A549 (cell line): ENCODE data around the gene ABCC4. TPM values are rescaled to one million over a fixed set of nuclear protein-coding genes. Genes with fewer than 3 reads are reported as not detected.

Experiments
- ATAC-seq, 2 experiments: fragments of 200-7000 bp in 1 of 2; fragments of >200 bp in 1 of 2; cut with Nextera tagmentation in 1 of 2; cut with Tn5 transposase in 1 of 2; 3 replicates each; pipeline versions ENCODE4 v1.8.0 to v1.9.1; 2018 to 2020; ENCODE audit warnings: mild to moderate bottlenecking in 1 of 2, moderate library complexity in 1 of 2
- CTCF ChIA-PET: fragments of 300-600 bp; sonication (Branson Sonifier 250); formaldehyde crosslinking; extraction: SDS; loops from one replicate; lab custom pipeline; 2021; ENCODE audit warnings: antibody characterized with exemption, inconsistent platforms; lab: Yijun Ruan, JAX
- POLR2A ChIA-PET: fragments of 350-600 bp; formaldehyde crosslinking; extraction: SDS; loops from one replicate; lab custom pipeline; 2021; ENCODE audit warnings: antibody characterized with exemption, inconsistent platforms; lab: Yijun Ruan, JAX
- DNase-seq, 2 experiments: peaks; one replicate each; pipeline versions ENCODE4 v3.0.0 to v3.0.0-alpha.2; 2011 to 2016; ENCODE audit warnings: low read depth in 1 of 2, low spot score in 1 of 2
- FAIRE-seq: peaks from 2 replicates; lab custom pipeline; 2011; peaks lifted over from hg19 to GRCh38; lab: Jason Lieb, UNC
- H3K27ac ChIP-seq, 2 experiments: fragments of >200 bp; sonication (Bioruptor Twin); formaldehyde crosslinking; 3 replicates each; pipeline ENCODE4 v1.5.1; 2016 to 2017
- H3K4me1 ChIP-seq: fragments of >200 bp; sonication (Bioruptor Twin); formaldehyde crosslinking; 3 replicates; pipeline ENCODE4 v1.6.1; 2016
- H3K4me2 ChIP-seq: fragments of >200 bp; sonication (Bioruptor Twin); formaldehyde crosslinking; 3 replicates; pipeline ENCODE4 v1.6.1; 2016
- H3K4me3 ChIP-seq: fragments of >200 bp; sonication (Bioruptor Twin); formaldehyde crosslinking; 3 replicates; pipeline ENCODE4 v1.5.1; 2016
- H3K9me3 ChIP-seq: fragments of >200 bp; sonication (Bioruptor Twin); formaldehyde crosslinking; 3 replicates; pipeline ENCODE4 v1.6.1; 2016
- ATOH8 ChIP-seq: fragments of 250-450 bp; sonication (Bioruptor Pico); IDR thresholded peaks from 2 replicates; pipeline ENCODE4 v1.5.0; 2020; ENCODE audit warnings: low read depth, mild to moderate bottlenecking, moderate library complexity
- BCL3 ChIP-seq: fragments of >200 bp; sonication (Bioruptor Twin); formaldehyde crosslinking; IDR thresholded peaks from 3 replicates; pipeline ENCODE4 v1.6.1; 2016
- CBX2 ChIP-seq: fragments of 200-600 bp; sonication (generic); IDR thresholded peaks from 2 replicates; pipeline ENCODE4 v1.6.1; 2016; ENCODE audit warnings: low read depth, mild to moderate bottlenecking, borderline replicate concordance
- CBX8 ChIP-seq: fragments of 200-600 bp; sonication (generic); IDR thresholded peaks from 2 replicates; pipeline ENCODE4 v1.6.1; 2016
- CEBPB ChIP-seq, 2 experiments: fragments of >200 bp in 1 of 2; sonication (Bioruptor Twin) in 1 of 2; formaldehyde crosslinking in 1 of 2; IDR thresholded peaks; 2 replicates each; pipeline ENCODE4 v1.6.1; 2012 to 2016
- EHF ChIP-seq: fragments of 250-450 bp; sonication (Bioruptor Pico); IDR thresholded peaks from 2 replicates; pipeline ENCODE4 v1.5.0; 2020; ENCODE audit warnings: mild to moderate bottlenecking
- EHMT2 ChIP-seq: fragments of 200-600 bp; sonication (generic); IDR thresholded peaks from 2 replicates; pipeline ENCODE4 v1.6.1; 2016; ENCODE audit warnings: antibody characterized with exemption, low read depth, mild to moderate bottlenecking, moderate library complexity
- ELK1 ChIP-seq: fragments of 150-350 bp; IDR thresholded peaks from 2 replicates; pipeline ENCODE4 v1.6.1; 2014; ENCODE audit warnings: low read depth, mild to moderate bottlenecking, low read length
- EP300 ChIP-seq, 2 experiments: fragments of >200 bp; sonication (Bioruptor Twin); formaldehyde crosslinking; IDR thresholded peaks; 2 replicates in 1 of 2; 3 replicates in 1 of 2; pipeline ENCODE4 v1.6.1; 2016 to 2017
- ESRRA ChIP-seq: fragments of 150-350 bp; IDR thresholded peaks from 2 replicates; pipeline ENCODE4 v1.6.1; 2014; ENCODE audit warnings: mild to moderate bottlenecking, low read length, borderline replicate concordance
- FOSB ChIP-seq: fragments of 250-450 bp; sonication (Bioruptor Pico); IDR thresholded peaks from 2 replicates; pipeline ENCODE4 v1.5.0; 2020; ENCODE audit warnings: mild to moderate bottlenecking, moderate library complexity
- FOXS1 ChIP-seq: fragments of 250-450 bp; sonication (Bioruptor Pico); IDR thresholded peaks from 2 replicates; pipeline ENCODE4 v1.5.0; 2020; ENCODE audit warnings: mild to moderate bottlenecking, moderate library complexity
- HDAC2 ChIP-seq: fragments of 200-600 bp; sonication (generic); IDR thresholded peaks from 2 replicates; pipeline ENCODE4 v1.6.1; 2016
- HEYL ChIP-seq: fragments of 250-450 bp; sonication (Bioruptor Pico); IDR thresholded peaks from 2 replicates; pipeline ENCODE4 v1.8.0; 2021; ENCODE audit warnings: mild to moderate bottlenecking, moderate library complexity
- HMGXB4 ChIP-seq: fragments of 250-450 bp; sonication (Bioruptor Pico); IDR thresholded peaks from 2 replicates; pipeline ENCODE4 v1.5.0; 2021; ENCODE audit warnings: mild to moderate bottlenecking, moderate library complexity, borderline replicate concordance
- HOXB5 ChIP-seq: fragments of 250-450 bp; sonication (Bioruptor Pico); IDR thresholded peaks from 2 replicates; pipeline ENCODE4 v1.5.0; 2020; ENCODE audit warnings: mild to moderate bottlenecking, moderate library complexity
- KDM1A ChIP-seq: fragments of 200-600 bp; sonication (generic); IDR thresholded peaks from 2 replicates; pipeline ENCODE4 v1.6.1; 2016; ENCODE audit warnings: low read depth, mild to moderate bottlenecking
- MAZ ChIP-seq: fragments of 150-350 bp; IDR thresholded peaks from 2 replicates; pipeline ENCODE4 v1.6.1; 2014; ENCODE audit warnings: antibody characterized with exemption, low read depth, low read length, borderline replicate concordance
- NFE2L2 ChIP-seq: fragments of 150-350 bp; conservative IDR thresholded peaks from 2 replicates; pipeline ENCODE4 v1.6.1; 2014; ENCODE audit warnings: low read length
- NPAS2 ChIP-seq: fragments of 250-450 bp; sonication (Bioruptor Pico); IDR thresholded peaks from 2 replicates; pipeline ENCODE4 v1.8.0; 2022; ENCODE audit warnings: mild to moderate bottlenecking, moderate library complexity, borderline replicate concordance
- PBX3 ChIP-seq: IDR thresholded peaks from 2 replicates; pipeline ENCODE4 v1.6.1; 2012
- PHF8 ChIP-seq: fragments of 200-600 bp; sonication (generic); IDR thresholded peaks from 2 replicates; pipeline ENCODE4 v1.6.1; 2016; ENCODE audit warnings: low read depth, mild to moderate bottlenecking, antibody characterized with exemption, moderate library complexity, borderline replicate concordance
- POLR2AphosphoS2 ChIP-seq: conservative IDR thresholded peaks from 2 replicates; pipeline ENCODE4 v1.6.1; 2012; ENCODE audit warnings: low read length, improper control_type of control experiment, inconsistent platforms
- RFX5 ChIP-seq: fragments of 450-650 bp; IDR thresholded peaks from 2 replicates; pipeline ENCODE4 v1.7.1; 2014; ENCODE audit warnings: antibody characterized with exemption, mild to moderate bottlenecking, moderate library complexity
- RNF2 ChIP-seq: fragments of 200-600 bp; sonication (generic); IDR thresholded peaks from 2 replicates; pipeline ENCODE4 v1.6.1; 2016; ENCODE audit warnings: low read depth, mild to moderate bottlenecking, antibody characterized with exemption, moderate library complexity, borderline replicate concordance
- ZNF302 ChIP-seq: fragments of 250-450 bp; sonication (Bioruptor Pico); IDR thresholded peaks from 2 replicates; pipeline ENCODE4 v1.9.0; 2021; ENCODE audit warnings: inconsistent platforms, mild to moderate bottlenecking, moderate library complexity
- ZSCAN20 ChIP-seq: fragments of 250-450 bp; sonication (Bioruptor Pico); IDR thresholded peaks from 2 replicates; pipeline ENCODE4 v1.8.0; 2022; ENCODE audit warnings: mild to moderate bottlenecking, moderate library complexity
- WGBS: methylation state at CpG from one replicate; pipeline ENCODE4 v1.1.6; 2017; ENCODE audit errors: missing lambda C conversion rate; 5-methylcytosine and 5-hydroxymethylcytosine counted together
- polyA plus RNA-seq, 4 experiments: library from polyadenylated mRNA; depleted of rRNA in 3 of 4; stranded (reverse); fragments of >200 nt; fragmentation: RNase III in 1 of 4; extraction: RNeasy Plus Mini Kit Qiagen cat#74134 plus additional on column Dnase treatment in 1 of 4; gene quantifications; 2 replicates in 3 of 4; 3 replicates in 1 of 4; pipeline ENCODE4 v1.2.3, GENCODE V29; 2011 to 2017
- TF ChIP-seq, protein P1 (sequence below): IDR thresholded peaks from 2 replicates; pipeline ENCODE4 v1.6.1; 2012; ENCODE audit warnings: low read depth, borderline replicate concordance
- TF ChIP-seq, protein P2 (sequence below): fragments of >200 bp; sonication (Bioruptor Twin); formaldehyde crosslinking; IDR thresholded peaks from 3 replicates; pipeline ENCODE4 v1.5.1; 2016

The ABCC4 gene
- polyA plus RNA-seq, 2 of the 4 experiments (the other 2 are of a cell fraction): 23.5 to 56.2 TPM

- Histone ChIP-seq H3K4me3 (no peak overlapping the region), H3K4me1 (peaks cover 9% of the 10 kb centered on the region; the same call in 2 of the 3 replicates)
- TF ChIP-seq MAZ (no peak), ESRRA (no peak), PBX3 (no peak), ELK1 (no peak), NFE2L2 (no peak), EHMT2 (no peak), HDAC2 (no peak), FOXS1 (CRISPR knock-in tag) (no peak), ZSCAN20 (CRISPR knock-in tag) (no peak), HEYL (no peak), PHF8 (no peak), EHF (CRISPR knock-in tag) (no peak), NPAS2 (CRISPR knock-in tag) (no peak), HMGXB4 (CRISPR knock-in tag) (no peak), FOSB (CRISPR knock-in tag) (no peak), KDM1A (no peak)
- TF ChIP-seq, protein P1, sequence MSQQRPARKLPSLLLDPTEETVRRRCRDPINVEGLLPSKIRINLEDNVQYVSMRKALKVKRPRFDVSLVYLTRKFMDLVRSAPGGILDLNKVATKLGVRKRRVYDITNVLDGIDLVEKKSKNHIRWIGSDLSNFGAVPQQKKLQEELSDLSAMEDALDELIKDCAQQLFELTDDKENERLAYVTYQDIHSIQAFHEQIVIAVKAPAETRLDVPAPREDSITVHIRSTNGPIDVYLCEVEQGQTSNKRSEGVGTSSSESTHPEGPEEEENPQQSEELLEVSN: no peak
- TF ChIP-seq, all 56 proteins: peak for 0
- ChIA-PET CTCF (no interaction called here), POLR2A (no interaction called here)
- DNase-seq (no peak), FAIRE-seq (no peak), ATAC-seq (no peak)
- Histone ChIP-seq H3K9me3 (no peaks in the 10 kb centered on the region), H3K27ac (no peak overlapping the region), H3K4me2 (no peak overlapping the region)
- WGBS: 50% methylated on average over 4 of the region's 4 CpGs
Observed at GRCh38 chr13:95023405-95023804, 277.8 kb downstream of the ABCC4 start.

GRCh38 chr13:95020298-95020987, 280.8 kb downstream of the ABCC4 start:
- no peak for FAIRE-seq
- ChIA-PET CTCF (no interaction called here), POLR2A (no interaction called here)
- Histone ChIP-seq H3K27ac (no peak overlapping the region), H3K4me2 (no peak overlapping the region), H3K4me3 (no peak overlapping the region), H3K9me3 (no peaks in the 10 kb centered on the region), H3K4me1 (no peaks in the 10 kb centered on the region)
- DNase-seq: no peak
- ATAC-seq: no peak
- 86% methylated on average over 6 of the region's 6 CpGs for WGBS
- TF ChIP-seq HEYL (no peak), RFX5 (no peak), ATOH8 (CRISPR knock-in tag) (no peak), ZSCAN20 (CRISPR knock-in tag) (no peak), HOXB5 (CRISPR knock-in tag) (no peak), CBX8 (no peak), CBX2 (no peak), POLR2AphosphoS2 (no peak), RNF2 (no peak), ZNF302 (CRISPR knock-in tag) (no peak), EP300 (IDR thresholded peaks at IDR 0.05) (no peak), ESRRA (no peak), BCL3 (no peak), CEBPB (IDR thresholded peaks at IDR 0.05) (no peak)
- TF ChIP-seq, protein P2, sequence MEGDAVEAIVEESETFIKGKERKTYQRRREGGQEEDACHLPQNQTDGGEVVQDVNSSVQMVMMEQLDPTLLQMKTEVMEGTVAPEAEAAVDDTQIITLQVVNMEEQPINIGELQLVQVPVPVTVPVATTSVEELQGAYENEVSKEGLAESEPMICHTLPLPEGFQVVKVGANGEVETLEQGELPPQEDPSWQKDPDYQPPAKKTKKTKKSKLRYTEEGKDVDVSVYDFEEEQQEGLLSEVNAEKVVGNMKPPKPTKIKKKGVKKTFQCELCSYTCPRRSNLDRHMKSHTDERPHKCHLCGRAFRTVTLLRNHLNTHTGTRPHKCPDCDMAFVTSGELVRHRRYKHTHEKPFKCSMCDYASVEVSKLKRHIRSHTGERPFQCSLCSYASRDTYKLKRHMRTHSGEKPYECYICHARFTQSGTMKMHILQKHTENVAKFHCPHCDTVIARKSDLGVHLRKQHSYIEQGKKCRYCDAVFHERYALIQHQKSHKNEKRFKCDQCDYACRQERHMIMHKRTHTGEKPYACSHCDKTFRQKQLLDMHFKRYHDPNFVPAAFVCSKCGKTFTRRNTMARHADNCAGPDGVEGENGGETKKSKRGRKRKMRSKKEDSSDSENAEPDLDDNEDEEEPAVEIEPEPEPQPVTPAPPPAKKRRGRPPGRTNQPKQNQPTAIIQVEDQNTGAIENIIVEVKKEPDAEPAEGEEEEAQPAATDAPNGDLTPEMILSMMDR: no peak
